Suppressor macrophage treated with lipopolysaccharide for 1 hour (primary cell): ENCODE measurements around the gene WIZ.

ENCODE experiments used
- DNase-seq, 3 donors: peaks; one replicate each; pipeline ENCODE4 v3.0.0-alpha.2; 2020 to 2022

WIZ gene

GRCh38 chr19:15444505-15445226 lies 5.1 kb downstream of the WIZ start:
- no peak for DNase-seq

DNA sequence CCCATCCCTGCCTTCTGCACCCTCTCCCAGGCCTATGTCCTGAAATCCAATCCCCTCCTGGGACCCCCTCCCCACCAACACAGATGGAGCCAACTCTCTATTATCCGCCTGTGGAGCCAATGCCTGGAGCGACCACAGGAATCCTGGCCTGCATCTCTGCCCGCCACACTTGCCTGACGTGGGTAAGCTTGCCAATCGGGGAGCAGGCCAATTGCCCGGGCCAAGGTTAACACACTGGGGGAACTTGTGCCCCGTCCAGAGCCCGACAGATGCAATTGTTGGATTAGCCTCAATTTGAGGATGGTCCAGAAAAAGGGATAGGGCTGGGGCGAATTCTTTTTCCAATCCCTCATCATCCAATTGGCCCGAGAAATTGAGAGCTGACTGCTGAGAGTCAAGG lies 5.9 kb downstream of the WIZ start:
- no peak for DNase-seq

- DNase-seq: no peak
Measured at GRCh38 chr19:15443325-15443724, 6.4 kb downstream of the WIZ start.

DNA sequence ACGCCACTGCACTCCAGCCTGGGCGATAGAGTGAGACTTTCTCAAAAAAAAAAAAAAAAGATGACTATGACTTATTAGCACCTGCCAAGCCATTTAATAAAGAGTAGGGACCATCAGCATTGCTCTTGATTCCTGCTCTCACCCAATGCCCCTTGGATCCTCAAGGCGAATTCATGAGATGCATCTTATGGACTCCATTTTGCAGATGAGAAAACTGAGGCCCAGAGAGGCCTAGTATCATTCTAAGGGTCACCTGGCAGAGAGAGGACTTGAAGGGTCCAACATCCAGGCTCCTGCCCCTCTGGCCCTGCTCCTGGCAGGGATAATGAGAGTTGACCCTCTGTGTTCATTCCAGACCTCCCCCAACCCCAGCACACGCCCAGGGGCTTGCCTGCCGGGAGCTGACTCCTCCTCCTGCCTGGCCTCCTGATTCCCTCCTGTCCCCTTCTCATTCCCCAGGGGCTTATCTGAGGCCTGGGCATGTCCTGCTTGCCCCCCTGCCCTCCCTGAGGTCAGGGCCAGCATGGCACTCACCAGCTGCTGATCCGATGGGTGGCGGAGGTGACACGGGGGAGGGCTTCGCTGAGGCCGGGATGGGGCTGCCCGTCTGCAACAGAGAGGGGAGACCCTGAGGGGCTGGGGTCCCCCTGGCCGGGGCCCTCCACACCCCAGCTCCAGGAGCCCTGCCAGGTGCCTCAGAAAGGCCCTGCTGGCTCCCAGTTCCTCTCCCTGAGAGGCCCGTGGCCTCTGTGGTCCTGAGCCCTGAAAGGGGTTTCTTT lies 7.4 kb downstream of the WIZ start:
- no peak for DNase-seq

- DNase-seq: no peak
Measured at GRCh38 chr19:15441317-15441716, 8.4 kb downstream of the WIZ start.

- DNase-seq: no peak
Measured at GRCh38 chr19:15439821-15440641, 9.7 kb downstream of the WIZ start.

GRCh38 chr19:15439078-15439799 lies 10.5 kb downstream of the WIZ start:
- no peak for DNase-seq

DNA sequence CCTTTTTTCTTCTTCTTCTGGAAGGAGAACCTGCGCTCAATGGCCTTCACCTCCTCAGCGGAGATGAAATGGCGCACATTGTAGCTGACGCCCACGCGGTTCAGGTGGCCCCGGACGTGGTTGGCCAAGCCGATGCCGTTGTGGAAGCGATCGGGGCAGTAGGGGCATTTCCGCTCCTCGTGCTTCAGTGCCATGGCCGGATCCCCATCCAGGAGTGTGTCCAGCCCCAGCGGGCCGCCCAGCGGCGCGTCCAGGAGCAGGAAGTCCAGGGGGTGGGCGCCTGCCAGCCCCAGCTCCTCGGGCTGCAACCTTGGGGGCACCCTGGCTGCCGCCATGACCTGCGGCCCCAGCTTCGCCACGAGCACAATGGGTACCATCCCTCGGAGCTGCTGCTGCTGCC lies 11.2 kb downstream of the WIZ start:
- no peak for DNase-seq

GRCh38 chr19:15438124-15438496 lies 11.6 kb downstream of the WIZ start:
- DNase-seq: no peak

DNA sequence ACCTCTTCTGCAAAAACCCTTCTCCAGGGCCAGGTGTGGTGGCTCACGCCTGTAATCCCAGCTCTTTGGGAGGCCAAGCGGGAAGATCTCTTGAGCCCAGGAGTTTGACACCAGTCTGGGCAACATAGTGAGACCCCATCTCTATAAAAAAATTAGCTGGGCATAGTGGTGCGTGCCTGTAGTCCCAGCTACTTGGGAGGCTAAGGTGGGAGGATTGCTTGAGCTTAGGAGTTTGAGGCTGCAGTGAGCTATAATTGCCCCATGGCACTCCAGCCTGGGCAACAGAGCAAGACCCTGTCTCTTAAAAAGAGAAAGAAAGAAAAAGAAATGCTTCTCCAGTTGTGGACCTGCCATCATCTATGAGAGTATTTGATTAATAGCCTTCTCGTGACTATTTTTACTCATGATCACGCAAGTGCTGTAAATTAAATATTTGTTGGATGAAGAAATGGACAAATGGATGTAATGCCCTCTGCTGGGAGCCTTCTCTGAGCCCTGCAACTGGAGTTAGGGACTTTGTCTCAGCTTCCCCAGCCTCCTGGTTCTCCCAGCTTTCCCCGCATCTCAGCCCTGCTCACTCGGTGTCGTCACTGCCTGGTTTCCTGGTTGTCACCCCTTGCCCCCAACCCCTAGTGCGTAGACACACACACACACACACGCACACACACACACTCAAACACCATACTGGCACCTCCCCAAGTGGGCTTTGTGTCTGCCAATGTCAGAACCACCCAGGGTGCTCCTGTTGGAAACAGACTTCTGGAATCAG lies 12.2 kb downstream of the WIZ start:
- no peak for DNase-seq

- no peak for DNase-seq
Measured at GRCh38 chr19:15436826-15437110, 13.0 kb downstream of the WIZ start.

DNA sequence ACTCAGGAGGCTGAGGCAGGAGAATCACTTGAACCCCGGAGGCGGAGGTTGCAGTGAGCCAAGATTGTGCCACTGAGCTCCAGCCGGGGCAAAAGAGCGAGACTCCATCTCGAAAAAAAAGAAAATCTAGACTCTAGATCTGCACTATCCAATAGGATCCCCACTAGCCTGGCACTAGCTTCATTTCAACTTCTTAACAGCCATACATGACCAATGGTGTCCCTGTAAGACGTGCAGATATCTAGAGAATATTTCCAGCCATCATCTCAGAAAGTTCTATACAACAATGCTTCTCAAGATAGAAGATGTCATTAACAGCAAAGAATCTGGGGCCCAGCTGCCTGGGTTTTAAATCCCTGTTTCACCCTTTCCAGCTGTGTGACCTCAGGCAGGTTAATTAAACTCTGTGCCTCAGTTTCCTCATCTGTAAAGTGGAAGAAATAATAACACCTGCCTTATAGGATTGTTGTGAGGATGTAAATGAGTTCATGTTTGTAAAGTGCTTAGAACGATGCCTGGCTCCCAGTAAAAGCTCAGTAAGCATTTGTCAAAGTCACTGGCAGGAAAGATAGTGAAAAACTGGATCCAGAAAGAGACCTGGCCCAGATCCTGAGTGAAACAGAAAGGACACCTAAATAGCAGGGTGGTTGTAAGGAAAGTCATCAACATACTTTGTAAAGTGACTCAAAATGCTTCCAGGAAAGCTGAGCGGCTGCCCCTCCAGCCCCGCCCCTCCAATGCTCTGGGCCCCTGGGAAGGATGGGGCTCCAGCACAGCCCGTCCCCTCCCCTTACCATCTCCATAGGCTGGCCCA lies 13.5 kb downstream of the WIZ start:
- DNase-seq: no peak

- DNase-seq: no peak
Measured at GRCh38 chr19:15433519-15434069, 16.2 kb downstream of the WIZ start.

DNA sequence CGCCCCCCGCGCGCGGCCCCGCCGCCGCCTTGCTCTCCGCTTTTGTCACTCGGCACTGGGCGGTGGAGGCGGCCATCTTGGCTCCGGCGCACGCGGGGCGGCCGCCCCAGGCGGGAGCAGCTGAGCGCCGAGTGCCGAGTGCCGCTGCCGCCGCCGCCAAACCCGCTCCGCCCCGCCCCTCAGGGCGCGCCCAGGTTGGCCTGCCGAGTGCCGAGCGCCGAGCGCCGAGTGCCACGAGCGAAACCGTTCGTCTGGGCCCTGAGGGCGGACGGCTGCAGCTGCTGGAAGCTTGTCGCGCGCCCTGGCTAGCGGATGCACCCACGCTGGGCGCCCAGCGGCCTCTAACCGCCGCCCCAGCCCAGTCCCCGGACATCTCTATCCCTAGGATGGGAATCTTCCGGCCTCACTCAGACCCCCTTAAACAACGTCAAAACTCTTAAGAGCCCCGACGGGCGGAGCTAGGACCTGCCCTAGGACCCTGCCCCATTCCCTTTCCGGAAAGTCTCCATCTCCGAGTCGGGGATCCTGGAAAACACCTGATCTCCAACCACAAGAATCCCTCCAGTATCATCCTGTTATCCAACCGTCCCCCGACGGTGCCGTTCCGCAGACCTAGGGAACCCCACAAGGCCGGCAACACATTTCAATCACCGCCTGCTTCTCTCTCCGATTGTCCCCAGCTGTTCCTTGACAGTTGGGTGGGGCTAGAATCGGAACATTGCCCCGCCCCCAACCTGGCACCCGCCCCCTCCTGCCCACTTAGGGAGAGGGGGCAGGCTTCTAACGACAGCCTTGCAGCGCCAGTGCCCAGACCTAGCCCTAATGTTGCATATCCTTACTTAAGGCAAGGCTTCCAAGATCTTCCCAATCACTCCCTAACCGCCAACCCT lies 16.9 kb downstream of the WIZ start:
- peak; percentile 94 to 98 (median 97) for DNase-seq

- DNase-seq: peak in 2 of 3 donors; percentile 28 to 62
Measured at GRCh38 chr19:15432018-15432494, 17.7 kb downstream of the WIZ start.

DNA sequence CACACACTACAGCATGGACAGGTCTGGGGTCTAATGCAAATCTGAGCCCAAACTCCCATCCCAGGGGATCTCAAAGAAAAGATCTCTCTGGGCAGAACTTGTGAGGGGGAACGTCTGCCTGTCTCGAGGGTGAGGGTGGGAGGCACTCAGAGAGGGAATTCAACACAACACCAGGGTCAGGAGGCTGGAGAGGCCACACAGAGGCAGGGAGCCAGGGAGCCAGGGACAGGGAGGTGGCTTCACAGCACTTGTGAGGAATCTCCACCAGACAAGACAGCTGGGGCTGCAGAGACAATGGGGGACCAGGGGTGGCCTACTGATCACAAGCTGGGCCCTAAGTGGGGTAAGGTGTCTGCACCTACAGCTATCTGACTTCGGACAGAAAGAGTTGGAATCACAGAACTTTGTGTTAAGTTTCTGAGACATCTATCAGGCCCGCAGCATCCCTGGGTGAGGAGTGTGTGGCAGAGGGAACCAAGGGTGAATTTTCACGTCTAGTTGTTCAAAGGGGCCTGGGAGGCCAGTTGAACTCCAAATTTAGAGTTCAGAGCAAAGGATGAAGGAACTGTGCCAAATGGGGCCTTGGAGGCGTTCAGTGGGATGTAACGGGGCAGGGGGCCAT lies 18.2 kb downstream of the WIZ start:
- DNase-seq: no peak

DNA sequence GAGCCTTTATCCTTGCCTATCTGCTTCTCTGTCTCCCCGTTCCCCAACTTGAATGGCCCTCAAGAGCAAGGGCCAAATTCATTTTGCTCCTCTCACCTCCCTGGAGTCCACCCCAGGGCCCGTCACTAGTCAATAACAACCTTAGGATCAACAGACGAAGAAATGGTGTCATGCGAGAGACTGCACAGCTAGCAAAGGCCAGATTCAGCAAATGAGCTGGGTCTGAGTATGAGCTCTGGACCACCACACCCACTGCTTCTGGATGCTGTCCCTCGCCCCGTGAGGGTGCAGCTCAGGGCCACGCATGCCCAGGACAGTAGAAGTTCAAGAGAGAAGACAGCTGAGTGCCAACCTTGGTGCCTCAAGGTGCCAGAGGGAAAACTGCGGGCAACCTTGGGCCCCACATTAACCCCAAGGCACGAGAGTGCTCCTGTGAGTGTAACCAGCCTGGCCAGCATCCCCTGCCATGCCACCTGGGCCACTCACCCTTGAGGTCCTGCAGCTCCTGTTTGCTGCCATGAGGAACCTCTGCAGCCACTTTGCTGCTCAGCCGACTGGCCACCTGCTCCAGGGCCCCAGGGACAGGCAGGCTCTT lies 19.1 kb downstream of the WIZ start:
- no peak for DNase-seq

GRCh38 chr19:15429825-15430467 lies 19.8 kb downstream of the WIZ start:
- DNase-seq: no peak
